ENCODE measurements around the gene SETDB1.
"Not testable (repeated sequence)": the region's sequence is repeated elsewhere in the genome, so short reads cannot be mapped to it uniquely, and the experiment has no call there.

Gene SETDB1

DNA sequence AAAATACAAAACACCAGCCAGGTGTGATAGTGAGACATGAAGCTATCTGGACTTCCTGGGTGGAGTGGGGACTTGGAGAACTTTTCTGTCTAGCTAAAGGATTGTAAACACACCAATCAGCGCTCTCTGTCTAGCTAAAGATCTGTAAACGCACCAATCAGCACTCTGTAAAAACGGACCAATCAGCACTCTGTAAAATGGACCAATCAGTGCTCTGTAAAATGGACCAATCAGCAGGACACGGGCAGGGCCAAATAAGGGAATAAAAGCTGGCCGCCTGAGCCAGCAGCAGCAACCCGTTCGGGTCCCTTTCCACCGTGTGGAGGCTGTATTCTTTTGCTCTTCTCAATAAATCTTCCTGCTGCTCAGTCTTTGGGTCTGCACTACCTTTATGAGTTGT is 26.4 kb upstream of the SETDB1 start:
- H3K4me3 ChIP-seq (ENCODE audit: low read depth, low read length); POLR2A ChIA-PET; H3K36me3 ChIP-seq (ENCODE audit: control insufficient read depth in 2 of 2, insufficient read depth in 1 of 2, low read length in 2 of 2); H3K4me1 ChIP-seq (ENCODE audit: control insufficient read depth, insufficient read depth, low read length); H3K9me3 ChIP-seq (ENCODE audit: control insufficient read depth, insufficient read depth, low read depth, low read length); H3K27ac ChIP-seq (ENCODE audit: extremely low read depth, low read depth, low read length): not testable (repeated sequence)
- CTCF ChIA-PET = interaction anchor here (0.6 to 1.8 kb wide), 3 partner anchors 19 to 323 kb away, joined by 3 to 5 read pairs (median 3); no protein-coding TSS in a partner anchor
- 0 out of 2 replicates have a peak, but pooled peaks have one; percentile 10 for TF ChIP-seq SP2 (tag by site-specific recombination; IDR thresholded peaks at IDR 0.05)

DNA sequence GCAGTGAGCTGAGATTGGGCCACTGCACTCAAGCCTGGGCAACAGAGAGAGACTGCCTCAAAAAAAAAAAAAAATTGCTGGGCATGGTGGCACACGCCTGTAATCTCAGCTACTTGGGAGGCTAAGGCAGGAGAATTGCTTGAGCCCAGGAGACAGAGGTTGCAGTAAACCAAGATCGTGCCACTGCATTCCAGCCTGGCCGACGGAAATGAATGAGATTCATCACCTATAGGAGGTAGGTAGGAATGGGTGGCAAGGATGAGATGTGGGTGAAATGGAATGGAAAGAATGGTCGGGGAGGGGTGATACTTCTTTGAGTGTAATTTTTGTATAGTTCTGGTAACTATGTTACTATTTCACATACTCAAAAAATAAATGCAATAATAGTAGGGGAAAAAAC is 23.8 kb upstream of the SETDB1 start:
- Histone ChIP-seq H3K9me3 (ENCODE audit: control insufficient read depth, insufficient read depth, low read depth, low read length) (no peaks in the 10 kb centered on the region), H3K4me1 (ENCODE audit: control insufficient read depth, insufficient read depth, low read length) (no peaks in the 10 kb centered on the region), H3K27ac (ENCODE audit: extremely low read depth, low read depth, low read length) (no peak overlapping the region), H3K4me3 (ENCODE audit: low read depth, low read length) (no peak overlapping the region), H3K36me3 (ENCODE audit: control insufficient read depth in 2 of 2, insufficient read depth in 1 of 2, low read length in 2 of 2) (no peaks in the 10 kb centered on the region)
- ChIA-PET CTCF (no interaction called here), POLR2A (no interaction called here)
- no peak for TF ChIP-seq ZBTB7A (tag by site-specific recombination; IDR thresholded peaks at IDR 0.05; ENCODE audit: low read depth)
- TF ChIP-seq ZNF501 (tag by site-specific recombination; IDR thresholded peaks at IDR 0.05) = no peak
- no peak for TF ChIP-seq ZNF433 (tag by site-specific recombination; IDR thresholded peaks at IDR 0.05; ENCODE audit: low read depth)
- no peak for TF ChIP-seq ZNF350 (tag by site-specific recombination; IDR thresholded peaks at IDR 0.05)
- TF ChIP-seq, protein P1, sequence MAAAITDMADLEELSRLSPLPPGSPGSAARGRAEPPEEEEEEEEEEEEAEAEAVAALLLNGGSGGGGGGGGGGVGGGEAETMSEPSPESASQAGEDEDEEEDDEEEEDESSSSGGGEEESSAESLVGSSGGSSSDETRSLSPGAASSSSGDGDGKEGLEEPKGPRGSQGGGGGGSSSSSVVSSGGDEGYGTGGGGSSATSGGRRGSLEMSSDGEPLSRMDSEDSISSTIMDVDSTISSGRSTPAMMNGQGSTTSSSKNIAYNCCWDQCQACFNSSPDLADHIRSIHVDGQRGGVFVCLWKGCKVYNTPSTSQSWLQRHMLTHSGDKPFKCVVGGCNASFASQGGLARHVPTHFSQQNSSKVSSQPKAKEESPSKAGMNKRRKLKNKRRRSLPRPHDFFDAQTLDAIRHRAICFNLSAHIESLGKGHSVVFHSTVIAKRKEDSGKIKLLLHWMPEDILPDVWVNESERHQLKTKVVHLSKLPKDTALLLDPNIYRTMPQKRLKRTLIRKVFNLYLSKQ (tag by site-specific recombination; IDR thresholded peaks at IDR 0.05; ENCODE audit: borderline replicate concordance) = no peak
- no peak for TF ChIP-seq ZFP69B (tag by site-specific recombination; IDR thresholded peaks at IDR 0.05)
- TF ChIP-seq, protein P2, sequence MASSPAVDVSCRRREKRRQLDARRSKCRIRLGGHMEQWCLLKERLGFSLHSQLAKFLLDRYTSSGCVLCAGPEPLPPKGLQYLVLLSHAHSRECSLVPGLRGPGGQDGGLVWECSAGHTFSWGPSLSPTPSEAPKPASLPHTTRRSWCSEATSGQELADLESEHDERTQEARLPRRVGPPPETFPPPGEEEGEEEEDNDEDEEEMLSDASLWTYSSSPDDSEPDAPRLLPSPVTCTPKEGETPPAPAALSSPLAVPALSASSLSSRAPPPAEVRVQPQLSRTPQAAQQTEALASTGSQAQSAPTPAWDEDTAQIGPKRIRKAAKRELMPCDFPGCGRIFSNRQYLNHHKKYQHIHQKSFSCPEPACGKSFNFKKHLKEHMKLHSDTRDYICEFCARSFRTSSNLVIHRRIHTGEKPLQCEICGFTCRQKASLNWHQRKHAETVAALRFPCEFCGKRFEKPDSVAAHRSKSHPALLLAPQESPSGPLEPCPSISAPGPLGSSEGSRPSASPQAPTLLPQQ (tag by site-specific recombination; IDR thresholded peaks at IDR 0.05) = no peak

DNA sequence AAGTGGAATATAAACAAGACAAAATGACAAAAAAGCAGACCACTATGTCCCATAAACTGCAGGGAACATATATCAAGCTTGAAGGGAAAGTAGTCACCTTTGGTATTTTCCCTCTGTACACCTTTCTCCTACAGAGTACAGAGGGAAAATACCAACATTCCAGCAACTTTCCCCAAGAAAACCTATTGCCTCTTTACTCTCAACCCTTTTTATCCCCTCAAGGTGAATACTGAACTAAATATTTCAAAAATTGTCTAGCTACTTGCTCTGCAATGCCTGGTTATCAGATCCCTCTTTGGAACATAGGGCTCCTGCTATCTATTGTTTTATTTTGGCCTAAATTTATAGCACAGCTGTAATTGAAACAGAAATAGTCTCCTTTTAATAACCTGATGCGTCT is 23.4 kb upstream of the SETDB1 start:
- Histone ChIP-seq H3K27ac (ENCODE audit: extremely low read depth, low read depth, low read length) (no peak overlapping the region), H3K36me3 (ENCODE audit: control insufficient read depth in 2 of 2, insufficient read depth in 1 of 2, low read length in 2 of 2) (no peaks in the 10 kb centered on the region), H3K4me3 (ENCODE audit: low read depth, low read length) (no peak overlapping the region), H3K9me3 (ENCODE audit: control insufficient read depth, insufficient read depth, low read depth, low read length) (no peaks in the 10 kb centered on the region), H3K4me1 (ENCODE audit: control insufficient read depth, insufficient read depth, low read length) (no peaks in the 10 kb centered on the region)
- POLR2A ChIA-PET = no interaction called here
- CTCF ChIA-PET = no interaction called here
- TF ChIP-seq RBAK (tag by site-specific recombination; IDR thresholded peaks at IDR 0.05) = no peak
- TF ChIP-seq PRDM1 (tag by site-specific recombination; IDR thresholded peaks at IDR 0.05) = 0 out of 2 replicates have a peak, but pooled peaks have one; percentile 40

DNA sequence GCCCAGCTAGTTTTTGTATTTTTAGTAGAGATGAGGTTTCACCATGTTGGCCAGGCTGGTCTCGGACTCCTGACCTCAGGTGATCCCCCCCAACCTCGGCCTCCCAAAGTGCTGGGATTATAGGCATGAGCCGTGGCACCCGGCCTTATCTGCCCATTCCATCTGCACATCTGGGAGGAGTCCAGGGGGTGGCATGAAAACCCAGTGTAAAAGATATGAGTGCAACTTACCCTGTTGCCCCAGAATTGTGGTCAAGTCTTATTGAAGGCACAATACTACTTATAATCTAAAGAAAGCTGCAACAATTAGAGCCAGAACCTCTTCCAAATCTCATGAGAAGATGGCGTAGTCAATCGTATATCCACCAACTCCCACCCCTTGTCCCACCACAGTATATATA is 20.9 kb upstream of the SETDB1 start:
- no peaks in the 10 kb centered on the region for H3K36me3 ChIP-seq (ENCODE audit: control insufficient read depth in 2 of 2, insufficient read depth in 1 of 2, low read length in 2 of 2)
- no peak overlapping the region for H3K4me3 ChIP-seq (ENCODE audit: low read depth, low read length)
- no peak overlapping the region for H3K27ac ChIP-seq (ENCODE audit: extremely low read depth, low read depth, low read length)
- ChIA-PET POLR2A (interaction anchor here (0.7 kb wide), 1 partner anchor 277 kb away, joined by 6 read pairs; no protein-coding TSS in a partner anchor), CTCF (no interaction called here)
- no peaks in the 10 kb centered on the region for H3K4me1 ChIP-seq (ENCODE audit: control insufficient read depth, insufficient read depth, low read length)
- H3K9me3 ChIP-seq (ENCODE audit: control insufficient read depth, insufficient read depth, low read depth, low read length) = no peaks in the 10 kb centered on the region
- TF ChIP-seq ZSCAN16 (tag by site-specific recombination; IDR thresholded peaks at IDR 0.05) (no peak), ZNF248 (tag by site-specific recombination; IDR thresholded peaks at IDR 0.05) (no peak), ZNF747 (tag by site-specific recombination; IDR thresholded peaks at IDR 0.05) (no peak), ZBTB7A (tag by site-specific recombination; IDR thresholded peaks at IDR 0.05; ENCODE audit: low read depth) (no peak), ZNF585B (tag by site-specific recombination; IDR thresholded peaks at IDR 0.05) (no peak), SP7 (tag by site-specific recombination; IDR thresholded peaks at IDR 0.05) (no peak), RBAK (tag by site-specific recombination; IDR thresholded peaks at IDR 0.05) (no peak), SALL2 (tag by site-specific recombination; IDR thresholded peaks at IDR 0.05; ENCODE audit: borderline replicate concordance) (no peak), KLF8 (tag by site-specific recombination; IDR thresholded peaks at IDR 0.05) (no peak), ZNF521 (tag by site-specific recombination; IDR thresholded peaks at IDR 0.05) (no peak), ZNF600 (tag by site-specific recombination; IDR thresholded peaks at IDR 0.05) (no peak), KLF9 (tag by site-specific recombination; IDR thresholded peaks at IDR 0.05; ENCODE audit: low read depth) (no peak), HOXA7 (CRISPR knock-in tag; IDR thresholded peaks at IDR 0.05; ENCODE audit: borderline replicate concordance) (no peak), ZNF211 (tag by site-specific recombination; IDR thresholded peaks at IDR 0.05; ENCODE audit: low read depth) (no peak)
- TF ChIP-seq, protein P3, sequence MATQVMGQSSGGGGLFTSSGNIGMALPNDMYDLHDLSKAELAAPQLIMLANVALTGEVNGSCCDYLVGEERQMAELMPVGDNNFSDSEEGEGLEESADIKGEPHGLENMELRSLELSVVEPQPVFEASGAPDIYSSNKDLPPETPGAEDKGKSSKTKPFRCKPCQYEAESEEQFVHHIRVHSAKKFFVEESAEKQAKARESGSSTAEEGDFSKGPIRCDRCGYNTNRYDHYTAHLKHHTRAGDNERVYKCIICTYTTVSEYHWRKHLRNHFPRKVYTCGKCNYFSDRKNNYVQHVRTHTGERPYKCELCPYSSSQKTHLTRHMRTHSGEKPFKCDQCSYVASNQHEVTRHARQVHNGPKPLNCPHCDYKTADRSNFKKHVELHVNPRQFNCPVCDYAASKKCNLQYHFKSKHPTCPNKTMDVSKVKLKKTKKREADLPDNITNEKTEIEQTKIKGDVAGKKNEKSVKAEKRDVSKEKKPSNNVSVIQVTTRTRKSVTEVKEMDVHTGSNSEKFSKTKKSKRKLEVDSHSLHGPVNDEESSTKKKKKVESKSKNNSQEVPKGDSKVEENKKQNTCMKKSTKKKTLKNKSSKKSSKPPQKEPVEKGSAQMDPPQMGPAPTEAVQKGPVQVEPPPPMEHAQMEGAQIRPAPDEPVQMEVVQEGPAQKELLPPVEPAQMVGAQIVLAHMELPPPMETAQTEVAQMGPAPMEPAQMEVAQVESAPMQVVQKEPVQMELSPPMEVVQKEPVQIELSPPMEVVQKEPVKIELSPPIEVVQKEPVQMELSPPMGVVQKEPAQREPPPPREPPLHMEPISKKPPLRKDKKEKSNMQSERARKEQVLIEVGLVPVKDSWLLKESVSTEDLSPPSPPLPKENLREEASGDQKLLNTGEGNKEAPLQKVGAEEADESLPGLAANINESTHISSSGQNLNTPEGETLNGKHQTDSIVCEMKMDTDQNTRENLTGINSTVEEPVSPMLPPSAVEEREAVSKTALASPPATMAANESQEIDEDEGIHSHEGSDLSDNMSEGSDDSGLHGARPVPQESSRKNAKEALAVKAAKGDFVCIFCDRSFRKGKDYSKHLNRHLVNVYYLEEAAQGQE (tag by site-specific recombination; IDR thresholded peaks at IDR 0.05) = no peak

All from HEK293 (cell line).